ENCODE measurements around the gene SGMS1. TPM values are rescaled to one million over a fixed set of nuclear protein-coding genes. Genes with fewer than 3 reads are reported as not detected.

Gene SGMS1
- total RNA-seq, 1 experiment from 2014 or later, result 34.5 TPM

DNA sequence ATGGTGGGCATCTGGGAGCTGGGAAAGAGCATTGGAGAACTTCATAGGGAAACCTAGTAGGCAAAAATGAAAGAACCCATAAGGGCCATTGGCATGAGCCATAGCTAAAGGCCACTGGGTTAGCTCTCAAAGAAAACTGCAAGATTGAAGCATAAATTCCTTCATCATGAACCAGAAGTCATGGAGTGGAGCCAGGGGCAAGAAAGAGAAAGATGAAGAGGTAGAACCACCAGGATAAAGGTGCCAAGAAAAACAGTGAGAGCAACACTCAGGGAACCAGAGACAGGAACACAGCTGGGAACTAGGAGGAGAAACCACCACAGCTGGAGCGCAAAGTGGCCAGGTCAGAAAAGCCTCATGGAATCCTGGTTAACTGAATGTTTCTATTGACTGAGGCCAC is 11.5 kb upstream of the SGMS1 start:
- intact Hi-C loops (cut with micrococcal nuclease; ENCODE audit: unreplicated experiment), result no loop called here
- CTCF ChIA-PET, result no interaction called here
- BruUV-seq (replicated peaks), result no TSS peak
- Mint-ChIP-seq H3K27ac (ENCODE audit: unreplicated experiment) (no peak overlapping the region), H3K4me3 (ENCODE audit: low read depth, unreplicated experiment) (no peak overlapping the region), H3K4me1 (ENCODE audit: low read depth, unreplicated experiment) (no peaks in the 10 kb centered on the region), H3K36me3 (ENCODE audit: insufficient read depth, unreplicated experiment) (no peaks in the 10 kb centered on the region), H3K27me3 (ENCODE audit: unreplicated experiment) (no peaks in the 10 kb centered on the region), H3K9me3 (ENCODE audit: low read depth, unreplicated experiment) (no peaks in the 10 kb centered on the region)
- TF ChIP-seq, protein P1, sequence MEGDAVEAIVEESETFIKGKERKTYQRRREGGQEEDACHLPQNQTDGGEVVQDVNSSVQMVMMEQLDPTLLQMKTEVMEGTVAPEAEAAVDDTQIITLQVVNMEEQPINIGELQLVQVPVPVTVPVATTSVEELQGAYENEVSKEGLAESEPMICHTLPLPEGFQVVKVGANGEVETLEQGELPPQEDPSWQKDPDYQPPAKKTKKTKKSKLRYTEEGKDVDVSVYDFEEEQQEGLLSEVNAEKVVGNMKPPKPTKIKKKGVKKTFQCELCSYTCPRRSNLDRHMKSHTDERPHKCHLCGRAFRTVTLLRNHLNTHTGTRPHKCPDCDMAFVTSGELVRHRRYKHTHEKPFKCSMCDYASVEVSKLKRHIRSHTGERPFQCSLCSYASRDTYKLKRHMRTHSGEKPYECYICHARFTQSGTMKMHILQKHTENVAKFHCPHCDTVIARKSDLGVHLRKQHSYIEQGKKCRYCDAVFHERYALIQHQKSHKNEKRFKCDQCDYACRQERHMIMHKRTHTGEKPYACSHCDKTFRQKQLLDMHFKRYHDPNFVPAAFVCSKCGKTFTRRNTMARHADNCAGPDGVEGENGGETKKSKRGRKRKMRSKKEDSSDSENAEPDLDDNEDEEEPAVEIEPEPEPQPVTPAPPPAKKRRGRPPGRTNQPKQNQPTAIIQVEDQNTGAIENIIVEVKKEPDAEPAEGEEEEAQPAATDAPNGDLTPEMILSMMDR (IDR thresholded peaks at IDR 0.05; ENCODE audit: unreplicated experiment), result no peak
- no peak for DNase-seq

DNA sequence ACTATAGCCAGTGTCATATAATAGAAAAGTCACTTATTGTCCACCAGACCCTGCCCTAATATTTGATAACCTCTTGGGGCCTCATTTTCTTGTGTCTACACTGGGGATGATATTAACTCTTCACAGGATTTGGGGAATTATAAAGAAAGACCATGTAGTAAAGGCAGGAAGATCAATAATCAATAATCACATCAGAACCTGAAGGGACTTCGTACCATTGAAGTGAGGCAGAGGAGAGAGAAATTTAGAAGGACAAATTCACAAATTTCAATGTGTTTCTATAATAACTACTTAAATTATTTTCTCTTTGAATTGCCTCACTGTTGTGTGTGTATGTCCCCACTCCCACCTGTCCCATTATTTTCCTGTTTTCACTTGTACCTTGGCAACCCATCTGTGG is 10.7 kb upstream of the SGMS1 start:
- intact Hi-C loops (cut with micrococcal nuclease; ENCODE audit: unreplicated experiment), result no loop called here
- Mint-ChIP-seq H3K9me3 (ENCODE audit: low read depth, unreplicated experiment) (no peaks in the 10 kb centered on the region), H3K27me3 (ENCODE audit: unreplicated experiment) (no peaks in the 10 kb centered on the region), H3K4me3 (ENCODE audit: low read depth, unreplicated experiment) (no peak overlapping the region), H3K27ac (ENCODE audit: unreplicated experiment) (no peak overlapping the region), H3K36me3 (ENCODE audit: insufficient read depth, unreplicated experiment) (no peaks in the 10 kb centered on the region), H3K4me1 (ENCODE audit: low read depth, unreplicated experiment) (no peaks in the 10 kb centered on the region)
- TF ChIP-seq, protein P1 (IDR thresholded peaks at IDR 0.05; ENCODE audit: unreplicated experiment), result no peak
- no peak for DNase-seq
- CTCF ChIA-PET, result no interaction called here
- no TSS peak for BruUV-seq (replicated peaks)

DNA sequence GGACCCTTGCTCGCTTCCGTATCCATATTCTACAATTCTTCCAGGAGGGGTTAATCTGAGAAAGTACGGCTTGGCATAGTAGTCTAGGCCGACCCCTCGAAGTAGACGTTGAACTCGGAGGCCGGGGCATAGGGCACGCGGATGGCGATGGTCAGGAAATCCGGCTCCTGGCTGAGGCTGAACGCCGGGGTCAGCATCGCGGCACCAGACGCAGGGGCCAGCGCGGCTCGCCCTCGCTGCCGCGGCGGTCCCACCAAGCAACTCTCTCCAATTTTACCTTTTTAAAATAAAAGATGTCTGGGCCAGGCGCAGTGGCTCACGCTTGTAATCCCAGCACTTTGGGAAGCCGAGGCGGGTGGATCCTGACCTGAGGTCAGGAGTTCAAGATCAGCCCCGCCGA is 7.3 kb upstream of the SGMS1 start:
- Mint-ChIP-seq H3K4me3 (ENCODE audit: low read depth, unreplicated experiment) (no peak overlapping the region), H3K36me3 (ENCODE audit: insufficient read depth, unreplicated experiment) (no peaks in the 10 kb centered on the region), H3K27me3 (ENCODE audit: unreplicated experiment) (no peaks in the 10 kb centered on the region), H3K4me1 (ENCODE audit: low read depth, unreplicated experiment) (no peaks in the 10 kb centered on the region), H3K9me3 (ENCODE audit: low read depth, unreplicated experiment) (no peaks in the 10 kb centered on the region), H3K27ac (ENCODE audit: unreplicated experiment) (no peak overlapping the region)
- TF ChIP-seq, protein P1 (IDR thresholded peaks at IDR 0.05; ENCODE audit: unreplicated experiment), result no peak
- intact Hi-C loops (cut with micrococcal nuclease; ENCODE audit: unreplicated experiment), result no loop called here
- CTCF ChIA-PET, result no interaction called here
- DNase-seq, result no peak
- no TSS peak for BruUV-seq (replicated peaks)

DNA sequence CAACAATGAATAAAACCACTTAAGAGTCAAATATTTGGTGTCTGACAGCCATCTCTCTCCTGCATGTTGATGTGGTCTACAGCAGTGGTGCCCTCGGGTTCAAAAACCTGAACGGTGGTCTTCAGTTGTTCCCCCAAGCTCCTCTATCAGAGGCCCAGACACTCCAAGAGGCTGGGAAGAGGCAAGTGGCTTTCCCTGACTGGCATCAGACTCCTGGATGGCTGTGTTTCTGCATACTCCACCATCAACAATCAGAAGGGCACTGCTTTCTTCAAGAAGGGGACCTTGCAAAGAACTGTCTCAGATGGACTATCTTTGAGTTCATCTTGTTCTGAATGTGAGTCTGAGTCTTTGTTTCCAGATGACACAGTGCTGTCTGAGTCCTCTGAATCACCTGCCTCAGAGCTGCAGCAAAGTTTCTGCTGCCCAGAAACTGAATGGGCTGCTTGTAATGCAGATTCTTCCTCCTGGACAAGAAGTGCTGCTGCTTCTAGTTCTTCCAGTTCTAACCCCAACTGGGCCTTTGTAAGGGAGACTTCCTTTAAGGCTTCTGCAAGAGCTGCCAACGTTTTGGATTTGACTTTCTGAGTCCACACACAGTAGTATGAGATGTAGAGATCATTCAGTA is 5.9 kb upstream of the SGMS1 start:
- DNase-seq, result no peak
- CTCF ChIA-PET, result no interaction called here
- no peak overlapping the region for H3K27ac Mint-ChIP-seq (ENCODE audit: unreplicated experiment)
- no peak overlapping the region for H3K4me3 Mint-ChIP-seq (ENCODE audit: low read depth, unreplicated experiment)
- H3K27me3 Mint-ChIP-seq (ENCODE audit: unreplicated experiment), result no peaks in the 10 kb centered on the region
- no peaks in the 10 kb centered on the region for H3K4me1 Mint-ChIP-seq (ENCODE audit: low read depth, unreplicated experiment)
- H3K36me3 Mint-ChIP-seq (ENCODE audit: insufficient read depth, unreplicated experiment), result peaks cover 13% of the 10 kb centered on the region
- BruUV-seq (replicated peaks), result no TSS peak
- intact Hi-C loops (cut with micrococcal nuclease; ENCODE audit: unreplicated experiment), result no loop called here
- TF ChIP-seq, protein P1 (IDR thresholded peaks at IDR 0.05; ENCODE audit: unreplicated experiment), result no peak
- no peaks in the 10 kb centered on the region for H3K9me3 Mint-ChIP-seq (ENCODE audit: low read depth, unreplicated experiment)
